HEK293 (cell line): ENCODE results near the gene PIK3R2.

Experiments
- ATF2 ChIP-seq: fragments of 450-650 bp; formaldehyde crosslinking; IDR thresholded peaks from 2 replicates; pipeline ENCODE4 v1.5.1; 2016; ENCODE audit warnings: missing biosample characterization, missing genetic modification characterization, low read depth
- BCL11A ChIP-seq: fragments of 450-650 bp; formaldehyde crosslinking; IDR thresholded peaks from 2 replicates; pipeline ENCODE4 v1.5.1; 2016; ENCODE audit warnings: low read depth, missing biosample characterization, missing genetic modification characterization
- EGR2 ChIP-seq: fragments of 450-650 bp; formaldehyde crosslinking; IDR thresholded peaks from 2 replicates; pipeline ENCODE4 v1.5.1; 2016; ENCODE audit warnings: low read depth, missing biosample characterization, missing genetic modification characterization
- FEZF1 ChIP-seq: fragments of 450-650 bp; formaldehyde crosslinking; IDR thresholded peaks from 2 replicates; pipeline ENCODE4 v1.5.1; 2016; ENCODE audit warnings: missing biosample characterization, missing genetic modification characterization
- GLIS2 ChIP-seq: fragments of 450-650 bp; formaldehyde crosslinking; IDR thresholded peaks from 2 replicates; pipeline ENCODE4 v1.5.1; 2016; ENCODE audit warnings: missing biosample characterization, missing genetic modification characterization
- HOXA7 ChIP-seq: sonication (generic); formaldehyde crosslinking; IDR thresholded peaks from 2 replicates; pipeline ENCODE4 v1.8.1; 2022; ENCODE audit warnings: missing genetic modification reagents, borderline replicate concordance
- HOXD13 ChIP-seq: sonication (generic); formaldehyde crosslinking; IDR thresholded peaks from 2 replicates; pipeline ENCODE4 v1.8.0; 2022; ENCODE audit warnings: missing genetic modification reagents, borderline replicate concordance
- KLF10 ChIP-seq: fragments of 450-650 bp; IDR thresholded peaks from 2 replicates; pipeline ENCODE4 v1.5.1; 2018; ENCODE audit warnings: missing biosample characterization, mild to moderate bottlenecking, missing genetic modification characterization
- PRDM10 ChIP-seq: fragments of 450-650 bp; formaldehyde crosslinking; IDR thresholded peaks from 2 replicates; pipeline ENCODE4 v1.5.1; 2016; ENCODE audit warnings: missing biosample characterization, missing genetic modification characterization
- PRDM4 ChIP-seq: fragments of 450-650 bp; formaldehyde crosslinking; IDR thresholded peaks from 2 replicates; pipeline ENCODE4 v1.5.1; 2017; ENCODE audit warnings: missing biosample characterization, missing genetic modification characterization
- SCRT1 ChIP-seq: fragments of 450-650 bp; formaldehyde crosslinking; IDR thresholded peaks from 2 replicates; pipeline ENCODE4 v1.5.1; 2016; ENCODE audit warnings: missing biosample characterization, missing genetic modification characterization, borderline replicate concordance
- SP2 ChIP-seq: fragments of 450-650 bp; formaldehyde crosslinking; IDR thresholded peaks from 2 replicates; pipeline ENCODE4 v1.5.1; 2016; ENCODE audit warnings: missing biosample characterization, missing genetic modification characterization
- ZBTB26 ChIP-seq: fragments of 450-650 bp; formaldehyde crosslinking; optimal IDR thresholded peaks from 2 replicates; pipeline ENCODE3; 2016; ENCODE audit warnings: missing biosample characterization, mild to moderate bottlenecking, missing genetic modification characterization
- ZBTB8A ChIP-seq: fragments of 450-650 bp; formaldehyde crosslinking; IDR thresholded peaks from 2 replicates; pipeline ENCODE4 v1.5.1; 2016; ENCODE audit warnings: missing biosample characterization, missing genetic modification characterization
- ZFP41 ChIP-seq: fragments of 450-650 bp; formaldehyde crosslinking; IDR thresholded peaks from 2 replicates; pipeline ENCODE4 v1.5.1; 2016; ENCODE audit warnings: missing biosample characterization, missing genetic modification characterization, borderline replicate concordance
- ZIC2 ChIP-seq: fragments of 450-650 bp; formaldehyde crosslinking; IDR thresholded peaks from 2 replicates; pipeline ENCODE4 v1.5.1; 2016; ENCODE audit warnings: missing biosample characterization, missing genetic modification characterization
- ZNF16 ChIP-seq: fragments of 450-650 bp; formaldehyde crosslinking; IDR thresholded peaks from 2 replicates; pipeline ENCODE4 v1.5.1; 2016; ENCODE audit warnings: low read depth, missing biosample characterization, missing genetic modification characterization
- ZNF211 ChIP-seq: fragments of 450-650 bp; formaldehyde crosslinking; IDR thresholded peaks from 2 replicates; pipeline ENCODE4 v1.5.1; 2016; ENCODE audit warnings: low read depth, missing biosample characterization, missing genetic modification characterization
- ZNF223 ChIP-seq: fragments of 450-650 bp; formaldehyde crosslinking; IDR thresholded peaks from 2 replicates; pipeline ENCODE4 v1.5.1; 2016; ENCODE audit warnings: missing biosample characterization, missing genetic modification characterization
- ZNF426 ChIP-seq: fragments of 450-650 bp; formaldehyde crosslinking; IDR thresholded peaks from 2 replicates; pipeline ENCODE4 v1.5.1; 2017; ENCODE audit warnings: missing biosample characterization, missing genetic modification characterization, mild to moderate bottlenecking, inconsistent platforms, moderate library complexity
- ZNF529 ChIP-seq: fragments of 450-650 bp; formaldehyde crosslinking; IDR thresholded peaks from 2 replicates; pipeline ENCODE4 v1.5.1; 2017; ENCODE audit warnings: missing genetic modification characterization, missing biosample characterization; ENCODE audit not compliant: insufficient replicate concordance
- ZNF549 ChIP-seq: fragments of 450-650 bp; IDR thresholded peaks from 2 replicates; pipeline ENCODE4 v1.5.1; 2018; ENCODE audit warnings: missing biosample characterization, missing genetic modification characterization, mild to moderate bottlenecking, inconsistent platforms, moderate library complexity
- ZNF561 ChIP-seq: fragments of 450-650 bp; IDR thresholded peaks from 2 replicates; pipeline ENCODE4 v1.5.1; 2018; ENCODE audit warnings: missing biosample characterization, missing genetic modification characterization, borderline replicate concordance
- ZNF600 ChIP-seq: fragments of 450-650 bp; formaldehyde crosslinking; IDR thresholded peaks from 2 replicates; pipeline ENCODE4 v1.5.1; 2016; ENCODE audit warnings: missing biosample characterization, missing genetic modification characterization
- ZNF629 ChIP-seq: fragments of 450-650 bp; formaldehyde crosslinking; IDR thresholded peaks from 2 replicates; pipeline ENCODE4 v1.5.1; 2017; ENCODE audit warnings: missing biosample characterization, missing genetic modification characterization
- ZNF670 ChIP-seq: fragments of 450-650 bp; formaldehyde crosslinking; IDR thresholded peaks from 2 replicates; pipeline ENCODE4 v1.5.1; 2016; ENCODE audit warnings: missing biosample characterization, missing genetic modification characterization, low read depth
- ZNF704 ChIP-seq: fragments of 450-650 bp; formaldehyde crosslinking; IDR thresholded peaks from 2 replicates; pipeline ENCODE4 v1.5.1; 2016; ENCODE audit warnings: missing biosample characterization, missing genetic modification characterization
- ZSCAN5A ChIP-seq: fragments of 450-650 bp; formaldehyde crosslinking; IDR thresholded peaks from 2 replicates; pipeline ENCODE4 v1.5.1; 2016; ENCODE audit warnings: missing biosample characterization, missing genetic modification characterization
- ZXDB ChIP-seq: fragments of 450-650 bp; formaldehyde crosslinking; IDR thresholded peaks from 2 replicates; pipeline ENCODE4 v1.5.1; 2016; ENCODE audit warnings: missing biosample characterization, missing genetic modification characterization

PIK3R2 gene

GRCh38 chr19:18203863-18204393, 51.0 kb downstream of the PIK3R2 start, which contains the start of gene RAB3A (continued):
- 0 out of 2 replicates have a peak, but pooled peaks have one; percentile 3 for TF ChIP-seq ZSCAN5A (tag by site-specific recombination)
- no peak for TF ChIP-seq PRDM10
- peak; percentile 38; the same call in 1 of the 2 replicates for TF ChIP-seq GLIS2 (tag by site-specific recombination)
- peak; percentile 99 for TF ChIP-seq KLF10 (tag by site-specific recombination)
- no peak for TF ChIP-seq ZNF223 (tag by site-specific recombination)
- TF ChIP-seq BCL11A (tag by site-specific recombination): no peak
- TF ChIP-seq ZNF426: no peak
- TF ChIP-seq ZBTB8A (tag by site-specific recombination): peak; percentile 16; the same call in 1 of the 2 replicates
- no peak for TF ChIP-seq ZBTB26
- no peak for TF ChIP-seq ZNF704 (tag by site-specific recombination)
- no peak for TF ChIP-seq ZNF529 (tag by site-specific recombination)
- peak; percentile 99 for TF ChIP-seq SP2
- TF ChIP-seq HOXD13 (CRISPR knock-in tag): no peak
- TF ChIP-seq ZNF211: no peak
- no peak for TF ChIP-seq ZNF549 (tag by site-specific recombination)
- no peak; the same call in 1 of the 2 replicates for TF ChIP-seq ZNF600
- TF ChIP-seq FEZF1 (tag by site-specific recombination): no peak
- no peak for TF ChIP-seq ZFP41 (tag by site-specific recombination)
- TF ChIP-seq SCRT1 (tag by site-specific recombination): no peak
- peak; percentile 60; the same call in 1 of the 2 replicates for TF ChIP-seq ATF2 (tag by site-specific recombination)
- TF ChIP-seq PRDM4 (tag by site-specific recombination): no peak
- no peak for TF ChIP-seq ZNF561
- TF ChIP-seq ZNF16 (tag by site-specific recombination): no peak
- no peak for TF ChIP-seq ZNF670 (tag by site-specific recombination)
- TF ChIP-seq HOXA7 (CRISPR knock-in tag): no peak
- no peak; the same call in 1 of the 2 replicates for TF ChIP-seq ZIC2 (tag by site-specific recombination)
- peak; percentile 93 for TF ChIP-seq ZXDB
- peak; percentile 82 for TF ChIP-seq EGR2 (tag by site-specific recombination)
- TF ChIP-seq ZNF629 (tag by site-specific recombination): peak; percentile 93
